SK-N-MC (cell line): Measurements from ENCODE around the gene ESPN.

ENCODE experiments used
- EZH2 ChIP-seq: fragments of 200-600 bp; sonication (generic); IDR thresholded peaks from one replicate; pipeline ENCODE4 v1.6.1; 2017; ENCODE audit warnings: antibody characterized with exemption
- FOXP2 ChIP-seq: optimal IDR thresholded peaks from 2 replicates; pipeline ENCODE3; 2011; ENCODE audit warnings: mild to moderate bottlenecking, moderate library complexity; ENCODE audit not compliant: insufficient read depth; ENCODE audit errors: extremely low read length, control extremely low read depth
- POLR2AphosphoS5 ChIP-seq: IDR thresholded peaks from 2 replicates; pipeline ENCODE4 v1.6.1; 2012; ENCODE audit warnings: mild to moderate bottlenecking, low read depth, low read length, borderline replicate concordance

GRCh38 chr1:6474815-6475282, 50.3 kb downstream of the ESPN start:
- TF ChIP-seq EZH2: no peak
- no peak for TF ChIP-seq FOXP2
- no peak for TF ChIP-seq POLR2AphosphoS5
